Pulmonary artery endothelial cell (primary cell): ENCODE measurements around the gene CCS. TPM values are rescaled to one million over a fixed set of nuclear protein-coding genes. Genes with fewer than 3 reads are reported as not detected.

ENCODE experiments used
- total RNA-seq: library from RNA; depleted of rRNA; stranded (reverse); fragments of >200 nt; gene quantifications from 2 replicates; pipeline ENCODE4 v1.2.3, GENCODE V29; 2014

Gene CCS
- total RNA-seq, 1 donor from 2014 or later: 41.1 TPM

Other genes starting within 250 kb of the CCS start
- 80.5 and 86.2 TPM in 2 replicates for gene BRMS1, start 248.1 kb upstream of the CCS start, total RNA-seq
- gene B4GAT1, start 245.6 kb upstream of the CCS start, total RNA-seq: 34.2 and 36.7 TPM in 2 replicates
- gene SLC29A2, start 221.4 kb upstream of the CCS start, total RNA-seq: 0.33 and 0.85 TPM in 2 replicates
- gene NPAS4, start 172.2 kb upstream of the CCS start, total RNA-seq: not detected in 2 replicates
- gene MRPL11, start 154.3 kb upstream of the CCS start, total RNA-seq: 46.9 and 48.5 TPM in 2 replicates
- 4.0 and 5.2 TPM in 2 replicates for gene PELI3, start 126.3 kb upstream of the CCS start, total RNA-seq
- gene DPP3, start 112.8 kb upstream of the CCS start, total RNA-seq: 65.5 and 89.1 TPM in 2 replicates
- 17.4 and 27.7 TPM in 2 replicates for gene BBS1, start 82.5 kb upstream of the CCS start, total RNA-seq
- gene ZDHHC24, start 47.1 kb upstream of the CCS start, total RNA-seq: 17.4 and 20.2 TPM in 2 replicates
- 0.07 TPM in 2 replicates for gene ACTN3, start 46.3 kb upstream of the CCS start, total RNA-seq
- 20.4 TPM in 2 replicates for gene CTSF, start 24.6 kb upstream of the CCS start, total RNA-seq
- gene CCDC87, start 122 bp upstream of the CCS start, total RNA-seq: 0.20 and 0.21 TPM in 2 replicates
- 23.2 and 43.6 TPM in 2 replicates for gene RBM14, start 23.4 kb downstream of the CCS start, total RNA-seq
- gene RBM4, start 45.5 kb downstream of the CCS start, total RNA-seq: 124 and 181 TPM in 2 replicates
- gene RBM4B, start 84.7 kb downstream of the CCS start, total RNA-seq: 16.9 and 25.9 TPM in 2 replicates
- gene SPTBN2, start 136.0 kb downstream of the CCS start, total RNA-seq: 34.0 and 67.0 TPM in 2 replicates